Measurements from ENCODE around the gene RNASE11. TPM values are rescaled to one million over a fixed set of nuclear protein-coding genes. Genes with fewer than 3 reads are reported as not detected.
A peak's percentile ranks its signal among the peaks of the same experiment; 100 is the strongest.

RNASE11 gene
- total and polyA plus RNA-seq, 12 donors, result not detected

DNA sequence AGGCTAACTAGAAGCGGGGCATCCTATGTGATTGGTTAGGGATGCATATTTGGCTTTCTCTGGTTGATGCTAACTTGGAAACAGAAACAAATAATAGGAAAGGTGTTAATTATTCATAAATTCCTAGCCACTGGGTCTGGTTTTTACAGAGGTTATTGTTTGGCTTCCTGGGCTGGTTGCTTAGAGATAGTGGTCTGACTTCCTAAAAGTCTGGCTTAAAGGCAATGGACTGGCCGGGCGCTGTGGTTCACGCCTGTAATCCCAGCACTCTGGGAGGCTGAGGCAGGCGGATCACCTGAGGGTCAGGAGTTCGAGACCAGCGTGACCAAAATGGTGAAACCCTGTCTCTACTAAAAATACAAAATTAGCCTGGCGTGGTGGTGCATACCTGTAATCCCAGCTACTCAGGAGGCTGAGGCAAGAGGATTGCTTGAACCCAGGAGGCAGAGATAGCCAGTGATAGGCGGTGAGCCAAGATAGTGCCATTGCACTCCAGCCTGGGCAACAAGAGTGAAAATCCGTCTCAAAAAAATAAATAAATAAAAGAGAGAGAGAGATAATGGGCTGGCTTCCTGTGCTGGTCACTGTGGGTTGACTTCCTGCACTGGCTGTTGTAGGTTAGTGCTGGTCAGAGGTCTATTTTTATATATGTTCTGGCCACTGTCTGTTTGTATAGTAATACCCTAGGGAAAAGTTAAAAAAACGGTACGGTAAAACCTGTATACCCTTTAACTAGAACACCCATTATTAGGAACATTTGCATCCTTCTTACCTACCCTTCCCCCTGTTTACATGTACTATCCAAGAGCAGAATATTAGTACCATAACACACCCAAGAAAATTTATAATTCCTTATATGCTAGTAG is 29.6 kb upstream of the RNASE11 start:
- H3K36me3 ChIP-seq, result no peaks in the 10 kb centered on the region
- 73 to 81% methylated on average over 12 of the region's 12 CpGs for WGBS, 2 donors
- TF ChIP-seq, protein P1, sequence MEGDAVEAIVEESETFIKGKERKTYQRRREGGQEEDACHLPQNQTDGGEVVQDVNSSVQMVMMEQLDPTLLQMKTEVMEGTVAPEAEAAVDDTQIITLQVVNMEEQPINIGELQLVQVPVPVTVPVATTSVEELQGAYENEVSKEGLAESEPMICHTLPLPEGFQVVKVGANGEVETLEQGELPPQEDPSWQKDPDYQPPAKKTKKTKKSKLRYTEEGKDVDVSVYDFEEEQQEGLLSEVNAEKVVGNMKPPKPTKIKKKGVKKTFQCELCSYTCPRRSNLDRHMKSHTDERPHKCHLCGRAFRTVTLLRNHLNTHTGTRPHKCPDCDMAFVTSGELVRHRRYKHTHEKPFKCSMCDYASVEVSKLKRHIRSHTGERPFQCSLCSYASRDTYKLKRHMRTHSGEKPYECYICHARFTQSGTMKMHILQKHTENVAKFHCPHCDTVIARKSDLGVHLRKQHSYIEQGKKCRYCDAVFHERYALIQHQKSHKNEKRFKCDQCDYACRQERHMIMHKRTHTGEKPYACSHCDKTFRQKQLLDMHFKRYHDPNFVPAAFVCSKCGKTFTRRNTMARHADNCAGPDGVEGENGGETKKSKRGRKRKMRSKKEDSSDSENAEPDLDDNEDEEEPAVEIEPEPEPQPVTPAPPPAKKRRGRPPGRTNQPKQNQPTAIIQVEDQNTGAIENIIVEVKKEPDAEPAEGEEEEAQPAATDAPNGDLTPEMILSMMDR (IDR thresholded peaks at IDR 0.05), result no peak
- DNase-seq (no peak), ATAC-seq (no peak)
- no peak overlapping the region for H3K27ac ChIP-seq
- H3K4me3 ChIP-seq, result no peak overlapping the region
- intact Hi-C loops (cut with DNase I), result loop anchor here in 1 of 10 donors (10.0 kb wide), 1 partner anchor 237 kb away; no protein-coding TSS in a partner anchor
- no peaks in the 10 kb centered on the region for H3K9me3 ChIP-seq
- H3K27me3 ChIP-seq, result peaks cover 0 to 23% (median 0%) of the 10 kb centered on the region in 7 donors
- H3K4me1 ChIP-seq, result peaks cover 0 to 31% (median 8%) of the 10 kb centered on the region in 9 donors

- Histone ChIP-seq H3K4me3 (no peak overlapping the region), H3K36me3 (no peaks in the 10 kb centered on the region), H3K4me1 (peaks cover 0 to 38% (median 11%) of the 10 kb centered on the region in 9 donors), H3K27me3 (peaks cover 0 to 12% (median 0%) of the 10 kb centered on the region in 7 donors), H3K27ac (no peak overlapping the region), H3K9me3 (no peaks in the 10 kb centered on the region)
- intact Hi-C loops (cut with DNase I), result loop anchor here in 1 of 10 donors (10.0 kb wide), 1 partner anchor 239 kb away; no protein-coding TSS in a partner anchor
- ATAC-seq (no peak), DNase-seq (no peak)
- 92 to 93% methylated on average over 5 of the region's 5 CpGs for WGBS, 2 donors
- TF ChIP-seq, protein P1 (IDR thresholded peaks at IDR 0.05), result no peak
Measured at GRCh38 chr14:20615996-20616395, 28.2 kb upstream of the RNASE11 start.

GRCh38 chr14:20614038-20614840 is 26.4 kb upstream of the RNASE11 start:
- WGBS, 2 donors, result 16 to 17% methylated on average over 17 of the region's 17 CpGs

More at GRCh38 chr14:20614038-20614840, 26.4 kb upstream of the RNASE11 start:
- H3K36me3 ChIP-seq, result no peaks in the 10 kb centered on the region
- H3K27ac ChIP-seq, result peak overlapping the region; percentile 20 to 82 (median 48)
- DNase-seq, result no peak
- peaks cover 0 to 11% (median 0%) of the 10 kb centered on the region in 7 donors for H3K27me3 ChIP-seq
- peaks cover 3 to 52% (median 19%) of the 10 kb centered on the region in 9 donors for H3K4me1 ChIP-seq
- H3K9me3 ChIP-seq, result no peaks in the 10 kb centered on the region
- TF ChIP-seq, protein P1 (IDR thresholded peaks at IDR 0.05), result no peak
- intact Hi-C loops (cut with DNase I), result loop anchor here in 9 of 10 donors (5.0 to 10.0 kb wide), 8 partner anchors 68 to 287 kb away; partner anchors contain the start of genes APEX1 (in 3 of the 9), PARP2 (in 3 of the 9), RNASE4 (in 2 of the 9) and ANG (in 1 of the 9)
- peak overlapping the region; percentile 9 to 68 (median 58) for H3K4me3 ChIP-seq
- ATAC-seq, result peak in 7 of 8 donors; percentile 1 to 21 (median 6)

Data from heart right ventricle (tissue), 16 donors.